IMR-90 (cell line): ENCODE measurements around the gene FOXL3. TPM values are rescaled to one million over a fixed set of nuclear protein-coding genes. Genes with fewer than 3 reads are reported as not detected.

Experiments used
- ATAC-seq: fragments of 200-7000 bp; cut with Tn5 transposase; 2 replicates; pipeline ENCODE4 v1.9.1; 2020; ENCODE audit warnings: low read depth, mild to moderate bottlenecking, moderate library complexity
- BruUV-seq: library from RNA; stranded (reverse); fragments of 400-500 nt; replicated peaks from 2 replicates; lab custom pipeline; 2021; lab: Mats Ljungman, UMichigan
- CTCF ChIA-PET: fragments of 300-600 bp; formaldehyde crosslinking; extraction: SDS; loops from one replicate; lab custom pipeline; 2021; ENCODE audit warnings: antibody characterized with exemption; lab: Yijun Ruan, JAX
- POLR2A ChIA-PET: fragments of 300-600 bp; sonication (Branson Sonifier 250); formaldehyde crosslinking; loops from one replicate; lab custom pipeline; 2022; ENCODE audit warnings: antibody characterized with exemption; ENCODE audit not compliant: unreplicated experiment; lab: Charles Lee
- DNase-seq: peaks from one replicate; pipeline ENCODE4 v3.0.0; 2013
- H2AFZ ChIP-seq: replicated peaks from 2 replicates; pipeline ENCODE3; 2013; ENCODE audit warnings: low read length, mild to moderate bottlenecking; ENCODE audit not compliant: poor library complexity
- H2AK5ac ChIP-seq: 2 replicates; pipeline ENCODE4 v1.6.1; 2013; ENCODE audit warnings: low read depth, low read length, inconsistent platforms
- H2AK9ac ChIP-seq: replicated peaks from 2 replicates; pipeline ENCODE3; 2013; ENCODE audit warnings: mild to moderate bottlenecking, low read depth, low read length, moderate library complexity; ENCODE audit not compliant: poor library complexity
- H2BK120ac ChIP-seq: 2 replicates; pipeline ENCODE4 v1.6.1; 2013; ENCODE audit warnings: low read depth, low read length, inconsistent platforms
- H2BK15ac ChIP-seq: 3 replicates; pipeline ENCODE4 v1.6.1; 2013; ENCODE audit warnings: low read depth, low read length, inconsistent platforms
- H2BK20ac ChIP-seq: 2 replicates; pipeline ENCODE4 v1.6.1; 2013; ENCODE audit warnings: low read depth, mild to moderate bottlenecking, inconsistent platforms, low read length, moderate library complexity
- H2BK5ac ChIP-seq: 2 replicates; pipeline ENCODE4 v1.6.1; 2013; ENCODE audit warnings: mild to moderate bottlenecking, low read depth, low read length, inconsistent platforms; ENCODE audit not compliant: poor library complexity, severe bottlenecking
- H3K14ac ChIP-seq: replicated peaks from 2 replicates; pipeline ENCODE4 v1.6.1; 2013; ENCODE audit warnings: low read depth, low read length, inconsistent platforms
- H3K18ac ChIP-seq: 2 replicates; pipeline ENCODE4 v1.6.1; 2013; ENCODE audit warnings: low read depth, low read length, control low read depth
- H3K23ac ChIP-seq: 2 replicates; pipeline ENCODE4 v1.6.1; 2013; ENCODE audit warnings: low read depth, low read length, inconsistent platforms
- H3K27ac ChIP-seq: 2 replicates; pipeline ENCODE4 v1.5.1; 2013; ENCODE audit warnings: mild to moderate bottlenecking, control low read depth, low read length; ENCODE audit not compliant: insufficient read depth
- H3K27me3 ChIP-seq: 2 replicates; pipeline ENCODE4 v1.6.1; 2013; ENCODE audit warnings: low read length; ENCODE audit not compliant: control insufficient read depth, insufficient read depth
- H3K36me3 ChIP-seq: 2 replicates; pipeline ENCODE4 v1.6.1; 2013; ENCODE audit warnings: low read length, mixed read lengths; ENCODE audit not compliant: control insufficient read depth, insufficient read depth
- H3K4ac ChIP-seq: 2 replicates; pipeline ENCODE4 v1.6.1; 2013; ENCODE audit warnings: low read depth, low read length, inconsistent platforms
- H3K4me1 ChIP-seq: 2 replicates; pipeline ENCODE4 v1.6.1; 2013; ENCODE audit warnings: low read length, mixed read lengths; ENCODE audit not compliant: control insufficient read depth, insufficient read depth
- H3K4me2 ChIP-seq: 2 replicates; pipeline ENCODE4 v1.6.1; 2013; ENCODE audit warnings: low read depth, mild to moderate bottlenecking, control low read depth, low read length, moderate library complexity
- H3K4me3 ChIP-seq: 2 replicates; pipeline ENCODE4 v1.5.1; 2013; ENCODE audit warnings: low read depth, mild to moderate bottlenecking, control low read depth, low read length, moderate library complexity; ENCODE audit not compliant: insufficient read depth
- H3K56ac ChIP-seq: 2 replicates; pipeline ENCODE4 v1.6.1; 2013; ENCODE audit warnings: low read length, inconsistent platforms; ENCODE audit not compliant: insufficient read depth; ENCODE audit errors: extremely low read depth
- H3K79me1 ChIP-seq, 2 experiments: 2 replicates each; pipeline ENCODE4 v1.6.1; 2013; ENCODE audit warnings: low read length in 2 of 2, inconsistent platforms in 1 of 2, low read depth in 1 of 2
- H3K9ac ChIP-seq: 2 replicates; pipeline ENCODE4 v1.6.1; 2013; ENCODE audit warnings: low read depth, low read length, control low read depth
- H3K9me1 ChIP-seq: 2 replicates; pipeline ENCODE4 v1.6.1; 2013; ENCODE audit warnings: low read length, inconsistent platforms; ENCODE audit not compliant: insufficient read depth
- H3K9me3 ChIP-seq: 2 replicates; pipeline ENCODE4 v1.6.1; 2013; ENCODE audit warnings: low read length; ENCODE audit not compliant: control insufficient read depth, insufficient read depth
- H4K20me1 ChIP-seq: 2 replicates; pipeline ENCODE4 v1.6.1; 2013; ENCODE audit warnings: low read length, inconsistent platforms; ENCODE audit not compliant: insufficient read depth
- H4K5ac ChIP-seq: 2 replicates; pipeline ENCODE4 v1.6.1; 2013; ENCODE audit warnings: mild to moderate bottlenecking, low read depth, low read length, control low read depth
- H4K8ac ChIP-seq, 2 experiments: 2 replicates each; pipeline ENCODE4 v1.6.1; 2013; ENCODE audit warnings: low read depth in 2 of 2, low read length in 2 of 2, control low read depth in 1 of 2, inconsistent platforms in 1 of 2
- H4K91ac ChIP-seq: 2 replicates; pipeline ENCODE4 v1.6.1; 2013; ENCODE audit warnings: low read depth, low read length, inconsistent platforms; ENCODE audit not compliant: insufficient read depth
- BHLHE40 ChIP-seq: fragments of 150-350 bp; IDR thresholded peaks from 2 replicates; pipeline ENCODE4 v1.6.1; 2016; ENCODE audit warnings: mild to moderate bottlenecking, low read depth, low read length
- CEBPB ChIP-seq: IDR thresholded peaks from 2 replicates; pipeline ENCODE4 v1.6.1; 2012; ENCODE audit warnings: low read depth, low read length, improper control_type of control experiment
- CHD1 ChIP-seq: IDR thresholded peaks from 2 replicates; pipeline ENCODE4 v1.6.1; 2012; ENCODE audit warnings: low read depth, low read length, improper control_type of control experiment
- FOS ChIP-seq: fragments of 150-350 bp; IDR thresholded peaks from 2 replicates; pipeline ENCODE4 v1.6.1; 2016; ENCODE audit warnings: low read depth, low read length
- MAFK ChIP-seq: IDR thresholded peaks from 2 replicates; pipeline ENCODE4 v1.6.1; 2012; ENCODE audit warnings: low read depth, low read length, improper control_type of control experiment
- MXI1 ChIP-seq: IDR thresholded peaks from 2 replicates; pipeline ENCODE4 v1.6.1; 2012; ENCODE audit warnings: low read depth, mild to moderate bottlenecking, low read length, moderate library complexity, borderline replicate concordance
- NFE2L2 ChIP-seq: fragments of 150-350 bp; IDR thresholded peaks from 2 replicates; pipeline ENCODE4 v1.6.1; 2016; ENCODE audit warnings: low read depth, mild to moderate bottlenecking, low read length
- POLR2A ChIP-seq: IDR thresholded peaks from 2 replicates; pipeline ENCODE4 v1.6.1; 2012; ENCODE audit warnings: mild to moderate bottlenecking, low read depth, low read length
- RCOR1 ChIP-seq: IDR thresholded peaks from 2 replicates; pipeline ENCODE4 v1.6.1; 2012; ENCODE audit warnings: mild to moderate bottlenecking, low read length, improper control_type of control experiment; ENCODE audit not compliant: insufficient replicate concordance
- SMC3 ChIP-seq: fragments of 150-350 bp; IDR thresholded peaks from 2 replicates; pipeline ENCODE4 v1.6.1; 2016; ENCODE audit warnings: low read depth, mild to moderate bottlenecking, antibody characterized with exemption, low read length, moderate library complexity
- WGBS, 2 experiments: methylation state at CpG; one replicate each; pipeline versions ENCODE4 v1.1.5 to v1.1.7; 2013; ENCODE audit warnings: missing lambda C conversion rate in 2 of 2; ENCODE audit not compliant: insufficient read length in 1 of 2; ENCODE audit errors: extremely low coverage in 2 of 2; 5-methylcytosine and 5-hydroxymethylcytosine counted together
- dilution Hi-C: fragments of 300-500 bp; cut with HindIII; formaldehyde crosslinking; loops from one replicate; pipeline ENCODE4 v1.14.3; 2018; ENCODE audit warnings: low sequenced_read_pairs; ENCODE audit not compliant: unreplicated experiment
- in situ Hi-C: fragments of 300-500 bp; cut with MboI; formaldehyde crosslinking; loops from 3 replicates; pipeline ENCODE4 v1.14.3; 2019; ENCODE audit warnings: low sequenced_read_pairs, inconsistent platforms, mixed read lengths
- intact Hi-C: fragments of 100-400 bp; cut with micrococcal nuclease; formaldehyde crosslinking; loops from 2 replicates; pipeline ENCODE4 v1.10.0; 2022
- polyA plus RNA-seq, 3 experiments: library from polyadenylated mRNA; depleted of rRNA; stranded (reverse); fragments of >200 nt; gene quantifications; 2 replicates each; pipeline ENCODE4 v1.2.3, GENCODE V29; 2012; ENCODE audit warnings: low replicate concordance in 1 of 3
- total RNA-seq: library from RNA; depleted of rRNA; stranded (reverse); fragments of >200 nt; gene quantifications from 2 replicates; pipeline ENCODE4 v1.2.3, GENCODE V29; 2012
- TF ChIP-seq, protein P1 (sequence below): fragments of 150-350 bp; IDR thresholded peaks from 2 replicates; pipeline ENCODE4 v1.6.1; 2016; ENCODE audit warnings: low read depth, mild to moderate bottlenecking, low read length, moderate library complexity, borderline replicate concordance
- TF ChIP-seq, protein P2 (sequence below): conservative IDR thresholded peaks from 2 replicates; pipeline ENCODE4 v1.5.1; 2012; ENCODE audit warnings: mild to moderate bottlenecking, low read depth, low read length, improper control_type of control experiment
- TF ChIP-seq, protein P3 (sequence below): fragments of 150-350 bp; IDR thresholded peaks from 2 replicates; pipeline ENCODE4 v1.6.1; 2017; ENCODE audit warnings: mild to moderate bottlenecking, antibody characterized with exemption, low read length, low read depth

The FOXL3 gene
- total and polyA plus RNA-seq, 2 of the 4 experiments (the other 2 are of a cell fraction) = not detected

DNA sequence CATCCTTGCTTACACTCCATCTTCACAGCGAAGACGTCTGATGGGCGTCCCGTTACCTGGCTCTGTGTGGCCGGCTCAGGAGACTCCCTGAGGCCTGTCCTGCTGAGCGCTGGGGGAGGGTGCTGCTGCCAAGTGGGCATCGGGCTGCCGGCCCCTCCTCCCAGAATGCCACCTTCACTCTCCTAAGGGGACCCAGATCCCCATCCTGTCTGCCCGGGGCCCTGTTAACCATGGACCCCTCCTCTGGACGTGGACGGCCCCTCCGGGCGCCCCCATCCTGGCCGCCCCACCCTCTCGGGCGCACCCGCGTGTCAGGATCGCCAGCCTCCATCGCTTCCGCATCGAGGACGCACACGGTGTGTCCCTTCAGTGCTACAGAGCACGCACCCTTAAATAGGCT, 7.3 kb upstream of the FOXL3 start:
- ChIA-PET POLR2A (no interaction called here), CTCF (no interaction called here)
- in situ Hi-C loops (no loop called here), dilution Hi-C loops (no loop called here), intact Hi-C loops (no loop called here)
- Histone ChIP-seq H2AK5ac (no peak overlapping the region), H3K79me1 (no peaks in the 10 kb centered on the region), H3K4me3 (no peak overlapping the region), H4K20me1 (no peaks in the 10 kb centered on the region), H3K36me3 (no peaks in the 10 kb centered on the region), H2AK9ac (no peak overlapping the region), H3K27ac (no peak overlapping the region), H3K4me1 (no peaks in the 10 kb centered on the region), H3K9me3 (peaks cover under 1% of the 10 kb centered on the region; the same call in 1 of the 2 replicates), H3K18ac (no peak overlapping the region), H3K23ac (no peak overlapping the region), H2BK15ac (no peak overlapping the region), H3K4ac (no peak overlapping the region), H3K56ac (no peak overlapping the region), H4K5ac (no peak overlapping the region), H3K9me1 (no peaks in the 10 kb centered on the region), H2BK5ac (no peak overlapping the region), H3K27me3 (peaks cover 41% of the 10 kb centered on the region), H2BK20ac (no peak overlapping the region), H4K8ac (no peak overlapping the region), H3K4me2 (no peak overlapping the region), H3K14ac (no peak overlapping the region), H2AFZ (no peak overlapping the region), H4K91ac (no peak overlapping the region), H2BK120ac (no peak overlapping the region), H3K9ac (no peak overlapping the region)
- no peak for ATAC-seq
- WGBS, 2 experiments = 89% methylated on average over 20 of the region's 25 CpGs; no CpG with 5 or more reads in 1 of the 2 experiments
- BruUV-seq = no TSS peak
- TF ChIP-seq BHLHE40 (no peak), FOS (no peak), RCOR1 (no peak), SMC3 (no peak), CHD1 (no peak), CEBPB (no peak), POLR2A (no peak), MAFK (no peak), MXI1 (no peak), NFE2L2 (no peak)
- TF ChIP-seq, protein P1, sequence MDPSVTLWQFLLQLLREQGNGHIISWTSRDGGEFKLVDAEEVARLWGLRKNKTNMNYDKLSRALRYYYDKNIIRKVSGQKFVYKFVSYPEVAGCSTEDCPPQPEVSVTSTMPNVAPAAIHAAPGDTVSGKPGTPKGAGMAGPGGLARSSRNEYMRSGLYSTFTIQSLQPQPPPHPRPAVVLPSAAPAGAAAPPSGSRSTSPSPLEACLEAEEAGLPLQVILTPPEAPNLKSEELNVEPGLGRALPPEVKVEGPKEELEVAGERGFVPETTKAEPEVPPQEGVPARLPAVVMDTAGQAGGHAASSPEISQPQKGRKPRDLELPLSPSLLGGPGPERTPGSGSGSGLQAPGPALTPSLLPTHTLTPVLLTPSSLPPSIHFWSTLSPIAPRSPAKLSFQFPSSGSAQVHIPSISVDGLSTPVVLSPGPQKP = no peak
- TF ChIP-seq, protein P2, sequence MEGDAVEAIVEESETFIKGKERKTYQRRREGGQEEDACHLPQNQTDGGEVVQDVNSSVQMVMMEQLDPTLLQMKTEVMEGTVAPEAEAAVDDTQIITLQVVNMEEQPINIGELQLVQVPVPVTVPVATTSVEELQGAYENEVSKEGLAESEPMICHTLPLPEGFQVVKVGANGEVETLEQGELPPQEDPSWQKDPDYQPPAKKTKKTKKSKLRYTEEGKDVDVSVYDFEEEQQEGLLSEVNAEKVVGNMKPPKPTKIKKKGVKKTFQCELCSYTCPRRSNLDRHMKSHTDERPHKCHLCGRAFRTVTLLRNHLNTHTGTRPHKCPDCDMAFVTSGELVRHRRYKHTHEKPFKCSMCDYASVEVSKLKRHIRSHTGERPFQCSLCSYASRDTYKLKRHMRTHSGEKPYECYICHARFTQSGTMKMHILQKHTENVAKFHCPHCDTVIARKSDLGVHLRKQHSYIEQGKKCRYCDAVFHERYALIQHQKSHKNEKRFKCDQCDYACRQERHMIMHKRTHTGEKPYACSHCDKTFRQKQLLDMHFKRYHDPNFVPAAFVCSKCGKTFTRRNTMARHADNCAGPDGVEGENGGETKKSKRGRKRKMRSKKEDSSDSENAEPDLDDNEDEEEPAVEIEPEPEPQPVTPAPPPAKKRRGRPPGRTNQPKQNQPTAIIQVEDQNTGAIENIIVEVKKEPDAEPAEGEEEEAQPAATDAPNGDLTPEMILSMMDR = no peak
- TF ChIP-seq, protein P3, sequence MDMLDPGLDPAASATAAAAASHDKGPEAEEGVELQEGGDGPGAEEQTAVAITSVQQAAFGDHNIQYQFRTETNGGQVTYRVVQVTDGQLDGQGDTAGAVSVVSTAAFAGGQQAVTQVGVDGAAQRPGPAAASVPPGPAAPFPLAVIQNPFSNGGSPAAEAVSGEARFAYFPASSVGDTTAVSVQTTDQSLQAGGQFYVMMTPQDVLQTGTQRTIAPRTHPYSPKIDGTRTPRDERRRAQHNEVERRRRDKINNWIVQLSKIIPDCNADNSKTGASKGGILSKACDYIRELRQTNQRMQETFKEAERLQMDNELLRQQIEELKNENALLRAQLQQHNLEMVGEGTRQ = no peak
- DNase-seq = no peak
